Endothelial cell of umbilical vein (primary cell): Measurements from ENCODE around the gene ALG5. TPM values are rescaled to one million over a fixed set of nuclear protein-coding genes. Genes with fewer than 3 reads are reported as not detected.

ENCODE experiments used
- BruUV-seq: library from RNA; stranded (reverse); fragments of 400-500 nt; replicated peaks from 2 replicates; lab custom pipeline; 2021; lab: Mats Ljungman, UMichigan
- CTCF ChIA-PET: fragments of 300-600, 350-600 bp; sonication (Branson Sonifier 250); formaldehyde crosslinking; loops from one replicate; lab custom pipeline; 2021; ENCODE audit warnings: antibody characterized with exemption, inconsistent platforms; lab: Charles Lee
- POLR2A ChIA-PET: fragments of 300-600, 350-600 bp; sonication (Branson Sonifier 250); formaldehyde crosslinking; loops from one replicate; lab custom pipeline; 2021; ENCODE audit warnings: antibody characterized with exemption, inconsistent platforms; lab: Charles Lee
- DNase-seq: peaks from one replicate; pipeline ENCODE4 v3.0.0-alpha.2; 2011; ENCODE audit warnings: low read depth, low spot score
- FAIRE-seq: peaks from 2 replicates; lab custom pipeline; 2011; peaks lifted over from hg19 to GRCh38; lab: Jason Lieb, UNC
- H2AFZ ChIP-seq: 2 replicates; pipeline ENCODE4 v1.6.0; 2012; ENCODE audit warnings: low read depth, low read length, control low read depth, inconsistent platforms
- H3K27ac ChIP-seq: 2 replicates; pipeline ENCODE4 v1.5.1; 2011; ENCODE audit warnings: low read depth, mild to moderate bottlenecking, control low read depth, low read length, moderate library complexity; ENCODE audit not compliant: insufficient read depth
- H3K27me3 ChIP-seq, 2 experiments: 2 replicates each; pipeline versions ENCODE4 v1.6.0 to v1.6.1; 2011; ENCODE audit warnings: low read length in 2 of 2, mixed read lengths in 1 of 2; ENCODE audit not compliant: control insufficient read depth in 2 of 2, insufficient read depth in 2 of 2
- H3K36me3 ChIP-seq, 2 experiments: 2 replicates in 1 of 2; 3 replicates in 1 of 2; pipeline ENCODE4 v1.5.1; 2011; ENCODE audit warnings: low read length in 2 of 2, mild to moderate bottlenecking in 1 of 2, moderate library complexity in 1 of 2; ENCODE audit not compliant: control insufficient read depth in 2 of 2, insufficient read depth in 2 of 2; ENCODE audit errors: extremely low read depth in 1 of 2
- H3K4me1 ChIP-seq: 3 replicates; pipeline ENCODE4 v1.5.1; 2011; ENCODE audit warnings: mild to moderate bottlenecking, low read length; ENCODE audit not compliant: control insufficient read depth, insufficient read depth; ENCODE audit errors: extremely low read depth
- H3K4me2 ChIP-seq: 2 replicates; pipeline ENCODE4 v1.6.1; 2011; ENCODE audit warnings: low read length, control low read depth, mixed read lengths; ENCODE audit not compliant: insufficient read depth
- H3K4me3 ChIP-seq, 3 experiments: fragments of 200-600 bp in 1 of 3; sonication (generic), shearing (Covaris generic) in 1 of 3; replicated peaks in 1 of 3; 2 replicates each; pipeline ENCODE4 v1.5.1; 2011 to 2016; ENCODE audit warnings: control low read depth in 3 of 3, low read length in 3 of 3, mild to moderate bottlenecking in 2 of 3, inconsistent platforms in 1 of 3, low read depth in 1 of 3, moderate library complexity in 1 of 3; ENCODE audit not compliant: insufficient read depth in 1 of 3
- H3K79me2 ChIP-seq: 2 replicates; pipeline ENCODE4 v1.6.0; 2012; ENCODE audit warnings: low read length, inconsistent platforms; ENCODE audit not compliant: control insufficient read depth, insufficient read depth
- H3K9ac ChIP-seq: replicated peaks from 2 replicates; pipeline ENCODE3; 2011; ENCODE audit warnings: low read length, control low read depth; ENCODE audit not compliant: insufficient read depth; ENCODE audit errors: extremely low read depth
- H3K9me1 ChIP-seq: replicated peaks from 3 replicates; pipeline ENCODE4 v1.6.0; 2011; ENCODE audit warnings: mild to moderate bottlenecking, low read length; ENCODE audit not compliant: control insufficient read depth, insufficient read depth; ENCODE audit errors: extremely low read depth
- H3K9me3 ChIP-seq: replicated peaks from 2 replicates; pipeline ENCODE4 v1.5.1; 2012; ENCODE audit warnings: low read length, inconsistent platforms; ENCODE audit not compliant: control insufficient read depth, insufficient read depth
- H4K20me1 ChIP-seq: replicated peaks from 2 replicates; pipeline ENCODE3; 2011; ENCODE audit warnings: mild to moderate bottlenecking, low read length; ENCODE audit not compliant: control insufficient read depth, insufficient read depth; ENCODE audit errors: extremely low read depth
- CTCF ChIP-seq, 2 donors: IDR thresholded peaks; 1 replicate in 1 of 2; 2 replicates in 1 of 2; pipeline ENCODE4 v1.5.1; 2011; ENCODE audit warnings: low read length in 2 of 2, mild to moderate bottlenecking in 2 of 2, moderate library complexity in 2 of 2, control low read depth in 1 of 2, inconsistent platforms in 1 of 2, low read depth in 1 of 2; ENCODE audit not compliant: insufficient read depth in 1 of 2; ENCODE audit errors: extremely low read depth in 1 of 2
- EZH2 ChIP-seq: IDR thresholded peaks from 2 replicates; pipeline ENCODE4 v1.6.1; 2012; ENCODE audit warnings: borderline replicate concordance, low read depth, mild to moderate bottlenecking, moderate library complexity, low read length, inconsistent platforms; ENCODE audit not compliant: severe bottlenecking
- FOS ChIP-seq: IDR thresholded peaks from 2 replicates; pipeline ENCODE4 v1.6.1; 2011; ENCODE audit warnings: mild to moderate bottlenecking, low read length, moderate library complexity, borderline replicate concordance; ENCODE audit not compliant: insufficient read depth
- GATA2 ChIP-seq: IDR thresholded peaks from 2 replicates; pipeline ENCODE4 v1.7.0; 2011; ENCODE audit warnings: low read depth, mild to moderate bottlenecking, moderate library complexity, mixed read lengths, low read length; ENCODE audit not compliant: insufficient read length, insufficient read depth
- JUN ChIP-seq: IDR thresholded peaks from 2 replicates; pipeline ENCODE4 v1.6.1; 2011; ENCODE audit warnings: borderline replicate concordance, low read depth; ENCODE audit not compliant: insufficient read length, insufficient read depth
- MAX ChIP-seq: IDR thresholded peaks from 2 replicates; pipeline ENCODE4 v1.6.1; 2011; ENCODE audit not compliant: insufficient read depth, insufficient read length
- MYC ChIP-seq: IDR thresholded peaks from one replicate; pipeline ENCODE4 v1.6.1; 2011; ENCODE audit warnings: mild to moderate bottlenecking, low read depth, low read length
- POLR2A ChIP-seq: IDR thresholded peaks from 2 replicates; pipeline ENCODE4 v1.6.1; 2012; ENCODE audit warnings: low read depth, mild to moderate bottlenecking, control low read depth, low read length
- POLR2AphosphoS5 ChIP-seq: IDR thresholded peaks from 2 replicates; pipeline ENCODE4 v1.6.1; 2012; ENCODE audit warnings: low read depth, mild to moderate bottlenecking, control low read depth, low read length, moderate library complexity; ENCODE audit not compliant: insufficient read depth
- dilution Hi-C: fragments of 300-500 bp; cut with MboI; formaldehyde crosslinking; loops from one replicate; pipeline ENCODE4 v1.15.0; 2019; ENCODE audit warnings: low sequenced_read_pairs; ENCODE audit not compliant: extremely low pct_ligation_motif_present
- intact Hi-C: fragments of 100-400 bp; cut with micrococcal nuclease; formaldehyde crosslinking; loops from one replicate; pipeline ENCODE4 v1.10.0; 2022
- polyA plus RNA-seq, 4 experiments: library from polyadenylated mRNA; depleted of rRNA in 3 of 4; stranded (reverse) in 3 of 4; unstranded in 1 of 4; fragments of >200 nt; gene quantifications; 2 replicates each; pipeline versions ENCODE4 v1.2.1 to v1.2.3, GENCODE V29; 2011 to 2012; ENCODE audit warnings: missing spikeins in 1 of 4
- total RNA-seq: library from RNA; stranded (reverse); gene quantifications from 2 replicates; pipeline ENCODE4 v1.2.3, GENCODE V29; 2021

Gene ALG5
- total and polyA plus RNA-seq, 2 donors (not counting 3 experiments of a cell fraction or from before 2014, with no cell fraction given) = 24.4 to 29.3 TPM

GRCh38 chr13:36950330-36950729 lies 48.8 kb downstream of the ALG5 start:
- DNase-seq = no peak
- intact Hi-C loops = no loop called here
- H3K36me3 ChIP-seq = no peaks in the 10 kb centered on the region
- ChIA-PET POLR2A (no interaction called here), CTCF (interaction anchor here (1.2 to 2.2 kb wide), 3 partner anchors 10 to 31 kb away, joined by 4 to 15 read pairs (median 6); no protein-coding TSS in a partner anchor)
- H3K27me3 ChIP-seq = no peaks in the 10 kb centered on the region
- dilution Hi-C loops = no loop called here
- BruUV-seq = no TSS peak
- H3K79me2 ChIP-seq = no peaks in the 10 kb centered on the region
- peaks cover 35% of the 10 kb centered on the region for H3K4me1 ChIP-seq
- FAIRE-seq = no peak
- no peaks in the 10 kb centered on the region for H3K9me1 ChIP-seq
- H3K4me3 ChIP-seq = no peak overlapping the region
- H3K4me2 ChIP-seq = no peak overlapping the region
- no peak overlapping the region for H3K9ac ChIP-seq
- no peaks in the 10 kb centered on the region for H4K20me1 ChIP-seq
- no peaks in the 10 kb centered on the region for H3K9me3 ChIP-seq
- no peak overlapping the region for H3K27ac ChIP-seq
- TF ChIP-seq POLR2A (no peak), EZH2 (no peak), GATA2 (no peak), MAX (no peak), MYC (no peak), POLR2AphosphoS5 (no peak), FOS (no peak), CTCF (IDR thresholded peaks at IDR 0.05; ENCODE audit: extremely low read depth in 1 of 2, insufficient read depth in 1 of 2, low read depth in 1 of 2, low read length in 2 of 2) (no peak), JUN (no peak)
- H2AFZ ChIP-seq = no peak overlapping the region
